GM19025 (cell line): ENCODE results near the gene ST8SIA4.
A peak's percentile ranks its signal among the peaks of the same experiment; 100 is the strongest.

Source experiments
- ATAC-seq: cut with Tn5 transposase; IDR thresholded peaks from one replicate; pipeline ENCODE4 v1.9.1; 2021; ENCODE audit warnings: mild to moderate bottlenecking, low read depth, moderate library complexity; ENCODE audit not compliant: unreplicated experiment

The ST8SIA4 gene

GRCh38 chr5:100872408-100873190 lies 30.5 kb downstream of the ST8SIA4 start:
- ATAC-seq, result peak; percentile 66

GRCh38 chr5:100867039-100867562 lies 36.0 kb downstream of the ST8SIA4 start:
- ATAC-seq, result no peak

GRCh38 chr5:100864931-100865330 lies 38.2 kb downstream of the ST8SIA4 start:
- ATAC-seq, result no peak

- no peak for ATAC-seq
Measured at GRCh38 chr5:100863739-100864138, 39.3 kb downstream of the ST8SIA4 start.

- ATAC-seq, result no peak
Measured at GRCh38 chr5:100861148-100861547, 41.9 kb downstream of the ST8SIA4 start.

- peak; percentile 44 for ATAC-seq
Measured at GRCh38 chr5:100860407-100860806, 42.7 kb downstream of the ST8SIA4 start.

- ATAC-seq, result no peak
Measured at GRCh38 chr5:100858987-100859545, 44.0 kb downstream of the ST8SIA4 start.

GRCh38 chr5:100856462-100856861 lies 46.6 kb downstream of the ST8SIA4 start:
- no peak for ATAC-seq

GRCh38 chr5:100855937-100856430 lies 47.1 kb downstream of the ST8SIA4 start:
- ATAC-seq, result no peak

- no peak for ATAC-seq
Measured at GRCh38 chr5:100855295-100855694, 47.8 kb downstream of the ST8SIA4 start.

- ATAC-seq, result no peak
Measured at GRCh38 chr5:100854591-100854990, 48.5 kb downstream of the ST8SIA4 start.

GRCh38 chr5:100853582-100853981 lies 49.5 kb downstream of the ST8SIA4 start:
- ATAC-seq, result no peak

GRCh38 chr5:100852988-100853449 lies 50.1 kb downstream of the ST8SIA4 start:
- ATAC-seq, result peak; percentile 96

GRCh38 chr5:100852051-100852450 lies 51.0 kb downstream of the ST8SIA4 start:
- ATAC-seq, result no peak

- no peak for ATAC-seq
Measured at GRCh38 chr5:100846772-100847171, 56.3 kb downstream of the ST8SIA4 start.

- no peak for ATAC-seq
Measured at GRCh38 chr5:100842080-100842479, 61.0 kb downstream of the ST8SIA4 start.

GRCh38 chr5:100841358-100842076 lies 61.6 kb downstream of the ST8SIA4 start:
- ATAC-seq, result no peak

- ATAC-seq, result no peak
Measured at GRCh38 chr5:100840789-100841188, 62.3 kb downstream of the ST8SIA4 start.

- peak; percentile 82 for ATAC-seq
Measured at GRCh38 chr5:100840370-100840769, 62.7 kb downstream of the ST8SIA4 start.

- no peak for ATAC-seq
Measured at GRCh38 chr5:100838048-100838473, 65.0 kb downstream of the ST8SIA4 start.

GRCh38 chr5:100834519-100834918 lies 68.6 kb downstream of the ST8SIA4 start:
- ATAC-seq, result no peak
